Stimulated activated effector memory CD8-positive, alpha-beta T cell treated with anti-CD3 and anti-CD28 coated beads, Interleukin-12 subunit alpha, Interleukin-12 subunit beta, amount 100 ng/mL, for 72 hours (primary cell): ENCODE results near the gene ITGB3BP.

ENCODE experiments used
- ATAC-seq: fragments of 150-1000 bp; cut with Tn5 transposase; 2 replicates; pipeline ENCODE4 v1.10.0; 2021
- DNase-seq, 2 donors: peaks; one replicate each; pipeline ENCODE4 v3.0.0; 2021 to 2022; ENCODE audit warnings: low spot score in 2 of 2
- H3K27ac Mint-ChIP-seq: one replicate; pipeline ENCODE4 v1.8.0; 2022; ENCODE audit warnings: mild to moderate bottlenecking, mixed read lengths
- H3K36me3 Mint-ChIP-seq: one replicate; pipeline ENCODE4 v1.8.0; 2022; ENCODE audit warnings: mild to moderate bottlenecking, mixed read lengths
- H3K4me1 Mint-ChIP-seq: one replicate; pipeline ENCODE4 v1.8.0; 2022; ENCODE audit warnings: mixed read lengths
- H3K4me3 Mint-ChIP-seq: one replicate; pipeline ENCODE4 v1.8.0; 2022; ENCODE audit warnings: mild to moderate bottlenecking, mixed read lengths
- H3K9me3 Mint-ChIP-seq: one replicate; pipeline ENCODE4 v1.8.0; 2022; ENCODE audit warnings: mixed read lengths

The ITGB3BP gene

DNA sequence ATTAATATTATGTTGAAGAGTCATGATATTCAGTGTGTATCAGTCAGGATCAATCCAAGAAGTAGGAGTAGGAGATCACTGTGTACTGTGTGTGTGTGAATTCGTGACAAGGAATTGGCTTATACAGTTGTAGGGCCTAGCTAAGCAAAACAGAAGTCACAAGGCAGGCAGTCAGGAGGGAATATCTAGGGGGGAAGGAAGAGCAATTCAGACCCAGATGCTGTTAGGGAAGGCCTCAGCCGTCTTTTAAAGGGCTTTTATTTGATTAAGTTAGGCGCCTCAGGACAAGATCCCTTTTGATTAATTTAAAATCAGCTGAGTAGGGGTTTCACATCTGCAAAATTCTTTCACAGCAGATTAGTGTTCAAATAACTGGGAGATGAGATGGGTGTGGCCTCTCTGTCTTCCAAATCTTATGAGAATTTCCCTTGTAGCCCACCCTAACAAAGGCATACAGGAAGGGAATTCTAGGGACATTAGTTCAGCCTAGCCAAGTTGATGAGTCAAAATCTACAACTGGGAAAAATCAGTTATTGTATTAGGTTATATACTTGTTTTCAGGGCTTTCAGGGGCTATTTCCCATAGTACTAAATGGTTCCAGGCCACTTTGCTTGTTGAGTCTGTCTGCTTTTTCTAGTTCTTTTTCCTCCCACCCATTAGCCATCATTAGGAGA lies 108.2 kb downstream of the ITGB3BP start:
- no peak for ATAC-seq
- H3K4me1 Mint-ChIP-seq, result no peaks in the 10 kb centered on the region
- no peak overlapping the region for H3K27ac Mint-ChIP-seq
- no peak overlapping the region for H3K4me3 Mint-ChIP-seq
- H3K36me3 Mint-ChIP-seq, result peaks cover 53% of the 10 kb centered on the region
- DNase-seq, result no peak
- no peaks in the 10 kb centered on the region for H3K9me3 Mint-ChIP-seq

DNA sequence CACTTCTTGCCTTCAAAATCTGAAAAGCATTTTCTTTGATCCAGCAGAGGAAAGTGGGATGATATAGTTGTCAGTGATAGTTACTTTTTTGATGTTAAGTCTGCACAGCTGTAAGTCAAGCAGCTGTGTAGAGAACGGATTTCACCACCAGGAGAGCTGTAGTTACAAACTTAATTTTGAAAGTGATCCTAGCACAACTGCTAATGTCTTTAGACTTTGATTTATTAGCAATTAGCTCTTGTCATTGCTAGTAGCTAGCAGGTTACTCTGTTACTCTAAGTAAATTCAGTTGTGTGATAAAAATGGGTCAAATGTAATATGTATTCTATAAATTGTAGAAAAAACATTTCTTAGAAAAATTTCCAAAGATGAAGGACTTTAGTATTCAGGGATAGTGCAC lies 109.6 kb downstream of the ITGB3BP start:
- Mint-ChIP-seq H3K4me1 (no peaks in the 10 kb centered on the region), H3K36me3 (peaks cover 47% of the 10 kb centered on the region), H3K27ac (no peak overlapping the region), H3K4me3 (no peak overlapping the region), H3K9me3 (no peaks in the 10 kb centered on the region)
- DNase-seq (no peak), ATAC-seq (no peak)

DNA sequence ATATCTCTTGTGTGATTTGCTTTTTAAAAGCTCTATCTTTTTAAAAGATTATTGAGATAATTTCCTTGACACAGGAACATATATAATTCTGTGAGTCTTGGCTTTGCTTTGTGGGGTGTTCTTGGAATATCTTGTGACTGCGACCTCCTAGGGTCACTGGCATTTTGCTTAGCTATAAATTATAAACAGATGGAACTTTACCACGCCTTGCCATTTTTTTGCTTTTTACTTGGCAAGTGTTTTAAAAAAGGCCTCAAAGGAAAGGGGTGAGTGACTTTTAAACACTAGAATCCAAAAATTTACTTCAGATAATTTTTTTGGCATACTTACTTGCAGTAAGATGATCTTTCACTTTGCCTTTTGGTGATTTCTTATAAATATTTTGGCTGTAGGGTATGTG lies 112.0 kb downstream of the ITGB3BP start:
- DNase-seq (no peak), ATAC-seq (no peak)
- Mint-ChIP-seq H3K4me3 (no peak overlapping the region), H3K36me3 (peaks cover 38% of the 10 kb centered on the region), H3K27ac (no peak overlapping the region), H3K4me1 (no peaks in the 10 kb centered on the region), H3K9me3 (no peaks in the 10 kb centered on the region)

DNA sequence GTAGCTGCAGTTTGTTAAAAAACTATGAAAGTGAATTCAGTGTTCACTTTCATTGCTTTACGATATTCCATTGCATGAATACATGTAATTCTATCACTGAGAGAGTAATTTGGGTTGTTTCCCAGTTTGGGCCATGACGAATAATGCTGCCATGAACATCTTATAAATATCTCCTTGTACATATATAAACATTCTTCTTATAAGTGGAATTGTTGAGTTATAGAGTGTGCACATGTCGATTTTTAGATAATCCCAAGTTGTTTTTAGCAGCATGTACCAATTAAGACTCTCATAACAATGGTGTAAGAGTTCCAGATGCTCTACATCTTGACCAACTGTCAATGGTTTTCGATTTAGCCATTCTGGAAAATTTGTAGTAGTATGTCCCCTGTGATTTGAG lies 114.7 kb downstream of the ITGB3BP start:
- H3K27ac Mint-ChIP-seq, result no peak overlapping the region
- no peaks in the 10 kb centered on the region for H3K4me1 Mint-ChIP-seq
- no peak overlapping the region for H3K4me3 Mint-ChIP-seq
- H3K9me3 Mint-ChIP-seq, result no peaks in the 10 kb centered on the region
- no peak for DNase-seq
- H3K36me3 Mint-ChIP-seq, result peaks cover 49% of the 10 kb centered on the region
- no peak for ATAC-seq

DNA sequence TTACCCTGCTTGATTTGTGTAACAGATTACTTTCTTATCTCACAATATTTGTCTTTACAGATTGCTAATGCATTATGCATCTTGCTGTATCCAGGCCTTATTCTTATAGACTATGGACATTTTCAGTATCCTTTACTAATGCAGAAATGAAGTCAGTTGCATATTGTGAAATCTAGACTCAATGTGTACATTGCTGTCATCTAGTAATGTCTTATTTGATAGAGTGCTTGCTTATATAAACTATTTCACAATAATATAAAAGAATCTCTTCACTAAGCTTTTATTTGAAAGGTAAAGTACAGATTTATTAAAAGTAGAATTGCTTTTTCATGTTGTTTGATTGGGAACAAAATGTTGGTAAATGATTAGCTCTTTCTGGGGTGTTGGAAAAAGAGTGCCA lies 116.0 kb downstream of the ITGB3BP start:
- no peaks in the 10 kb centered on the region for H3K4me1 Mint-ChIP-seq
- no peak for DNase-seq

DNA sequence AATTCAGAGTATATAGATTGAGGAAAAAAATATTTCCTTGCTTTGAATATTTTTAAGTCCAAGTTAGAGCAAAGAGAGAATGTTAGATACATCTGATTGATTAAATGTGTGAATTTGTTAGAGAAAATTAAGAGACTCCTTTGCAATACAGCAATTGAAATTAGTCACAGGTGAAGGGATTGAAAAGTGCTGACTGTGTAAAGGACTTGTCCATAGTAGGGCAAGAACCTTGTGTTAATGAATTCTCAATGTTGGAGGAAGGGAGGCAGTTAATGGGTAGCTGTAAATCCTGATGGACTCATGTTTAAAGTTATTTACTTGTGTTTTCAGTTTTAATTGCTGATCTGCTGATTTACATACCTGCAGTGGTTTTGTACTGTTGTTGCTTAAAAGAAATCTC lies 117.0 kb downstream of the ITGB3BP start:
- no peak for ATAC-seq

More for the DNA sequence above, 116.0 kb downstream of the ITGB3BP start:
- Mint-ChIP-seq H3K4me3 (no peak overlapping the region), H3K27ac (no peak overlapping the region), H3K36me3 (peaks cover 52% of the 10 kb centered on the region), H3K9me3 (no peaks in the 10 kb centered on the region)
- no peak for ATAC-seq

DNA sequence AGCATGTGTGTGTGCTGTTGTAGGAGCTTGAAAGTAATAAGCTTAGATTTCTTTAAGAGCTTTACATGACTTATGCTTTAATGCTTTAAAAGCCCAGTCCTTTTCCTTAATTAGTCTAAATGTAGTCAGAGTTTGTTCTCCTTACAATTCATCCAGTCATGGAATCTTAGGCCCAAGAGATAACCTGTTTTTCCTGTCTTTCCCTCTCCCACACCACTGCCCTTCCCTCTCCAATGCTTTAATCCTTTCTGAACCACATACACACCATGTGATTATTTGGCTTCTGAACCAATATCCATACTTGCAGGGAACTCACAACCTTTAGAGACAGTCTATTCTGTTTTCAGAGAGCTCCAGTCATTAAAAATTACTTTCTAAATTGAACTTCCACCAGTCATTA lies 118.0 kb downstream of the ITGB3BP start:
- Mint-ChIP-seq H3K4me1 (no peaks in the 10 kb centered on the region), H3K27ac (no peak overlapping the region), H3K4me3 (no peak overlapping the region), H3K9me3 (no peaks in the 10 kb centered on the region), H3K36me3 (peaks cover 45% of the 10 kb centered on the region)
- ATAC-seq (no peak), DNase-seq (no peak)

More for the DNA sequence above, 117.0 kb downstream of the ITGB3BP start:
- H3K4me3 Mint-ChIP-seq, result no peak overlapping the region
- DNase-seq, result no peak
- H3K9me3 Mint-ChIP-seq, result no peaks in the 10 kb centered on the region
- no peak overlapping the region for H3K27ac Mint-ChIP-seq
- H3K4me1 Mint-ChIP-seq, result no peaks in the 10 kb centered on the region
- H3K36me3 Mint-ChIP-seq, result peaks cover 45% of the 10 kb centered on the region

DNA sequence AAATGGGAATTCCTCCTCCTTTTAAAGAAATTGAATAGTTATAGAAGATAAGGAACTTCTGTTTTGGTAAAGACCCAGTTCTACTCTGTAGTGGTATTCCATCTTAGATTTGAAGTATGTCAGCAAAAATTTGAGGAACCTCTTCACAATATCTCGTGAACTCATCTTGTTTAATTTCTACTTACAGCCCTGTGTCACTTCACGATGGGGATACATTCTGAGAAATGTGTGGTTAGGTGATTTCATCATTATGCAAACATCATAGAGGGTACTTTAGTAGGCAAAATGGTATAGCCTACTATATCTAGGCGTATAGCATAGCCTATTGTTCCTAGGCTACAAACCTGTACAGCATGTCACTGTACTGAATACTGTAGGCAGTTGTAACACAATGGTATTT lies 119.6 kb downstream of the ITGB3BP start:
- H3K4me3 Mint-ChIP-seq, result no peak overlapping the region
- H3K9me3 Mint-ChIP-seq, result no peaks in the 10 kb centered on the region
- peaks cover 45% of the 10 kb centered on the region for H3K36me3 Mint-ChIP-seq
- H3K27ac Mint-ChIP-seq, result no peak overlapping the region
- no peaks in the 10 kb centered on the region for H3K4me1 Mint-ChIP-seq
- ATAC-seq, result peak; percentile 73
- no peak for DNase-seq

DNA sequence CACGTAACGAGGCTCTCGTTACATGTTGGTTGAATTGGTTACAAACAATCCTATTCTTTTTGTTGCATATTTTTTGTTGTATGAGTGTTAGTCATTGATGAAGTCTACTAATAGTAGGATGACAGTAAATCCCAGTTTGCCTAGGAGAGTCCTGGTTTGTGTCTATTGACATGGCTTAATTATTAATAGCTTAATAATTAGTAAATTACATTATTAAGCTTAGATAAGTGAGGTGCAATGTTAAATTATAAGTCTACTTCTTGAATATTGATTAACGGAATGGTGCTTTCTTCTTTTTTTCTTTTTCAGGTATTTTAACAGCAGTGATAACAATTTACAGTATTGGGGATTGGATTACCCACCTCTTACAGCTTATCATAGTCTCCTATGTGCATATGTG lies 121.1 kb downstream of the ITGB3BP start:
- Mint-ChIP-seq H3K9me3 (no peaks in the 10 kb centered on the region), H3K27ac (no peak overlapping the region), H3K4me1 (no peaks in the 10 kb centered on the region), H3K4me3 (no peak overlapping the region), H3K36me3 (peaks cover 55% of the 10 kb centered on the region)
- DNase-seq (no peak), ATAC-seq (no peak)
